Spleen (tissue), 7 donors: ENCODE measurements around the gene CGNL1.

Source experiments
- POLR2A ChIP-seq, 3 donors: fragments of 450-650 bp; IDR thresholded peaks; one replicate each; pipeline ENCODE4 v1.5.1; 2017; ENCODE audit warnings: antibody characterized with exemption in 3 of 3, mild to moderate bottlenecking in 1 of 3
- POLR2AphosphoS5 ChIP-seq, 3 donors: sonication (generic); formaldehyde crosslinking; IDR thresholded peaks; one replicate each; pipeline ENCODE4 v1.5.1; 2017; ENCODE audit warnings: antibody characterized with exemption in 3 of 3
- TF ChIP-seq, protein P1 (sequence below), 11 experiments: fragments of 200-600 bp in 7 of 11; fragments of 450-650 bp in 4 of 11; sonication (generic) in 4 of 11; IDR thresholded peaks in 8 of 11; conservative IDR thresholded peaks in 3 of 11; 1 replicate in 7 of 11; 2 replicates in 4 of 11; pipeline versions ENCODE4 v1.4.0 to v1.8.0; 2016 to 2021; ENCODE audit warnings: antibody characterized with exemption in 11 of 11, inconsistent platforms in 4 of 11, mild to moderate bottlenecking in 1 of 11
- donor health status: DM: no; HTN: no; CAD: no; lungs with moderate emphysema.
- donor health status: DM: no; HTN: no; CAD: no.
- donor health status: DM: no; HTN: no; CAD: no.

DNA sequence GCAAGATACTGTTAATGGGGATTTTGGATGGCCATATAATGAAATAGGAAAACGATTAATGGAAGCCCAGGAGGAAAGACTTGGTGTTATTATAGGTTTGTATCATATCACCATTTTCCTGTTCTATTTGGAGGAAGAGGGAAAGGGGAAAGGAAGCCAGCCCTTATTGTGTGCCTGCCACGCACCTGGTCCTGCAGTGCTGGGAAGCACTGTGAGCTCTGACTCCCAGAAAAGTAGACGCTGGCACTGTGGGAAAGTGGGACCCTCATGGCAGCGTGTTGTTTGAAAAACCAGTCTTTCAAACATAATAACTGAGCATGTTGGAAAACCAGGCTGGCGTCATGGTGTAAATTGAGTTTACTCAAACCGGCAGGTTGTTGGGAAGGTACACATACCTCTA is 22.0 kb downstream of the CGNL1 start:
- TF ChIP-seq, protein P1, sequence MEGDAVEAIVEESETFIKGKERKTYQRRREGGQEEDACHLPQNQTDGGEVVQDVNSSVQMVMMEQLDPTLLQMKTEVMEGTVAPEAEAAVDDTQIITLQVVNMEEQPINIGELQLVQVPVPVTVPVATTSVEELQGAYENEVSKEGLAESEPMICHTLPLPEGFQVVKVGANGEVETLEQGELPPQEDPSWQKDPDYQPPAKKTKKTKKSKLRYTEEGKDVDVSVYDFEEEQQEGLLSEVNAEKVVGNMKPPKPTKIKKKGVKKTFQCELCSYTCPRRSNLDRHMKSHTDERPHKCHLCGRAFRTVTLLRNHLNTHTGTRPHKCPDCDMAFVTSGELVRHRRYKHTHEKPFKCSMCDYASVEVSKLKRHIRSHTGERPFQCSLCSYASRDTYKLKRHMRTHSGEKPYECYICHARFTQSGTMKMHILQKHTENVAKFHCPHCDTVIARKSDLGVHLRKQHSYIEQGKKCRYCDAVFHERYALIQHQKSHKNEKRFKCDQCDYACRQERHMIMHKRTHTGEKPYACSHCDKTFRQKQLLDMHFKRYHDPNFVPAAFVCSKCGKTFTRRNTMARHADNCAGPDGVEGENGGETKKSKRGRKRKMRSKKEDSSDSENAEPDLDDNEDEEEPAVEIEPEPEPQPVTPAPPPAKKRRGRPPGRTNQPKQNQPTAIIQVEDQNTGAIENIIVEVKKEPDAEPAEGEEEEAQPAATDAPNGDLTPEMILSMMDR (IDR thresholded peaks at IDR 0.05 in 8 of 11, conservative IDR thresholded peaks at IDR 0.05 in 3 of 11) = no peak
- TF ChIP-seq POLR2AphosphoS5 (IDR thresholded peaks at IDR 0.05) = no peak
- TF ChIP-seq POLR2A (IDR thresholded peaks at IDR 0.05) = no peak
